Ascending aorta (tissue), 2 donors: Measurements from ENCODE around the gene PHF1. TPM values are rescaled to one million over a fixed set of nuclear protein-coding genes. Genes with fewer than 3 reads are reported as not detected.
"Not testable (repeated sequence)": the region's sequence is repeated elsewhere in the genome, so short reads cannot be mapped to it uniquely, and the experiment has no call there.

Experiments used
- DNase-seq, 2 donors: peaks; one replicate each; pipeline ENCODE4 v3.0.0-alpha.2; 2019; ENCODE audit warnings: low spot score in 2 of 2
- H3K27ac ChIP-seq, 2 donors: fragments of 200-600 bp; sonication (generic); one replicate each; pipeline ENCODE4 v1.5.1; 2016 to 2017; ENCODE audit warnings: mild to moderate bottlenecking in 1 of 2
- H3K27me3 ChIP-seq: fragments of 200-600 bp; sonication (generic); one replicate; pipeline ENCODE4 v1.5.1; 2017
- H3K36me3 ChIP-seq, 2 donors: fragments of 200-600 bp; sonication (generic); one replicate each; pipeline ENCODE4 v1.5.1; 2016
- H3K4me1 ChIP-seq, 2 donors: fragments of 200-600 bp; sonication (generic); one replicate each; pipeline ENCODE4 v1.5.1; 2016 to 2017; ENCODE audit warnings: mild to moderate bottlenecking in 1 of 2
- H3K4me3 ChIP-seq, 2 donors: fragments of 200-600 bp; sonication (generic); one replicate each; pipeline ENCODE4 v1.5.1; 2016 to 2017; ENCODE audit warnings: mild to moderate bottlenecking in 1 of 2
- H3K9me3 ChIP-seq, 2 donors: fragments of 200-600 bp; sonication (generic); one replicate each; pipeline ENCODE4 v1.5.1; 2016
- CTCF ChIP-seq, 3 experiments: fragments of 200-600 bp in 2 of 3; fragments of 450-650 bp in 1 of 3; sonication (generic) in 2 of 3; IDR thresholded peaks; one replicate each; pipeline ENCODE4 v1.5.1; 2016 to 2019; ENCODE audit warnings: antibody characterized with exemption in 3 of 3, mild to moderate bottlenecking in 1 of 3, moderate library complexity in 1 of 3
- intact Hi-C: fragments of 100-400 bp; cut with DNase I; formaldehyde crosslinking; loops from one replicate; pipeline ENCODE4 v1.15.1; 2023
- total RNA-seq: library from RNA; depleted of rRNA; stranded (reverse); fragments of >200 nt; gene quantifications from one replicate; pipeline ENCODE4 v1.1.0, GENCODE V29; 2016

PHF1 gene
- total RNA-seq, 1 donor from 2014 or later: 30.5 TPM

GRCh38 chr6:33391278-33391921 lies 19.4 kb upstream of the PHF1 start, which contains the start of gene KIFC1:
KIFC1 (plus strand) TSS chr6:33391823; CDS start chr6:33391986, 163 bp downstream.
- H3K36me3 ChIP-seq: no peaks in the 10 kb centered on the region
- peaks cover 3 to 6% of the 10 kb centered on the region in 2 donors for H3K4me1 ChIP-seq
- no peaks in the 10 kb centered on the region for H3K27me3 ChIP-seq
- peak; percentile 93 to 96 (median 94) for TF ChIP-seq CTCF (IDR thresholded peaks at IDR 0.05)
- peak within 1 kb of the TSS; percentile 91 to 93 for H3K27ac ChIP-seq
- peak; percentile 96 to 99 for DNase-seq
- H3K9me3 ChIP-seq: no peaks in the 10 kb centered on the region
- intact Hi-C loops: loop anchor here (1.0 to 5.0 kb wide), 8 partner anchors 19 to 184 kb away; partner anchors contain the start of genes PFDN6, RING1, RPS18 and WDR46
- H3K4me3 ChIP-seq: peak within 1 kb of the TSS; percentile 65 to 77

- Histone ChIP-seq H3K36me3 (no peaks in the 10 kb centered on the region), H3K27me3 (no peaks in the 10 kb centered on the region), H3K27ac (peak overlapping the region; percentile 69 to 91), H3K9me3 (no peaks in the 10 kb centered on the region), H3K4me1 (peaks cover 3 to 6% of the 10 kb centered on the region in 2 donors), H3K4me3 (peak overlapping the region; percentile 65 to 77)
- intact Hi-C loops: loop anchor here (1.0 to 5.0 kb wide), 8 partner anchors 18 to 185 kb away; partner anchors contain the start of genes PFDN6, RING1, RPS18 and WDR46
- no peak for TF ChIP-seq CTCF (IDR thresholded peaks at IDR 0.05)
- no peak for DNase-seq
Measured at GRCh38 chr6:33391922-33392594, 18.8 kb upstream of the PHF1 start.

- Histone ChIP-seq H3K9me3 (no peaks in the 10 kb centered on the region), H3K4me1 (peaks cover 3 to 6% of the 10 kb centered on the region in 2 donors), H3K4me3 (peak overlapping the region in 1 of 2 donors; percentile 77), H3K27ac (no peak overlapping the region), H3K36me3 (no peaks in the 10 kb centered on the region), H3K27me3 (no peaks in the 10 kb centered on the region)
- intact Hi-C loops: loop anchor here (5.0 kb wide), 1 partner anchor 185 kb away; the partner anchor contains the start of gene RING1
- DNase-seq: no peak
- no peak for TF ChIP-seq CTCF (IDR thresholded peaks at IDR 0.05)
Measured at GRCh38 chr6:33392595-33392948, 18.2 kb upstream of the PHF1 start.

GRCh38 chr6:33392979-33393378 lies 17.8 kb upstream of the PHF1 start:
- Histone ChIP-seq H3K27ac (no peak overlapping the region), H3K4me1 (peaks cover 3 to 6% of the 10 kb centered on the region in 2 donors), H3K9me3 (no peaks in the 10 kb centered on the region), H3K27me3 (no peaks in the 10 kb centered on the region), H3K36me3 (no peaks in the 10 kb centered on the region), H3K4me3 (no peak overlapping the region)
- intact Hi-C loops: loop anchor here (5.0 kb wide), 1 partner anchor 186 kb away; the partner anchor contains the start of gene RING1
- no peak for DNase-seq
- TF ChIP-seq CTCF (IDR thresholded peaks at IDR 0.05): no peak

- Histone ChIP-seq H3K9me3 (no peaks in the 10 kb centered on the region), H3K36me3 (no peaks in the 10 kb centered on the region), H3K27me3 (no peaks in the 10 kb centered on the region), H3K4me1 (no peaks in the 10 kb centered on the region), H3K4me3 (no peak overlapping the region), H3K27ac (no peak overlapping the region)
- no peak for DNase-seq
- intact Hi-C loops: no loop called here
- TF ChIP-seq CTCF (IDR thresholded peaks at IDR 0.05): no peak
Measured at GRCh38 chr6:33397541-33397940, 13.3 kb upstream of the PHF1 start.

GRCh38 chr6:33398601-33399000 lies 12.2 kb upstream of the PHF1 start:
- DNase-seq, intact Hi-C loops: not testable (repeated sequence)

GRCh38 chr6:33399881-33400280 lies 10.9 kb upstream of the PHF1 start:
- intact Hi-C loops, H3K27me3 ChIP-seq, H3K4me3 ChIP-seq, H3K4me1 ChIP-seq, H3K36me3 ChIP-seq, H3K9me3 ChIP-seq, DNase-seq, H3K27ac ChIP-seq: not testable (repeated sequence)

More at GRCh38 chr6:33398601-33399000, 12.2 kb upstream of the PHF1 start:
- not testable (repeated sequence) for H3K27ac ChIP-seq, H3K36me3 ChIP-seq, H3K4me3 ChIP-seq, H3K4me1 ChIP-seq, H3K9me3 ChIP-seq, H3K27me3 ChIP-seq
